ENCODE measurements around the gene PRKG1.

- TF ChIP-seq CTCF (IDR thresholded peaks at IDR 0.05; ENCODE audit: low read depth, low read length, poor library complexity, severe bottlenecking) (no peak), EZH2phosphoT487 (IDR thresholded peaks at IDR 0.05; ENCODE audit: borderline replicate concordance, low read length) (no peak)
Observed at GRCh38 chr10:52053497-52053896, 979.2 kb downstream of the PRKG1 start.
